IMR-90 (cell line): ENCODE data around the gene MYDGF. TPM values are rescaled to one million over a fixed set of nuclear protein-coding genes. Genes with fewer than 3 reads are reported as not detected.

Experiments used
- ATAC-seq: fragments of 200-7000 bp; cut with Tn5 transposase; 2 replicates; pipeline ENCODE4 v1.9.1; 2020; ENCODE audit warnings: low read depth, mild to moderate bottlenecking, moderate library complexity
- BruUV-seq: library from RNA; stranded (reverse); fragments of 400-500 nt; replicated peaks from 2 replicates; lab custom pipeline; 2021; lab: Mats Ljungman, UMichigan
- CTCF ChIA-PET: fragments of 300-600 bp; formaldehyde crosslinking; extraction: SDS; loops from one replicate; lab custom pipeline; 2021; ENCODE audit warnings: antibody characterized with exemption; lab: Yijun Ruan, JAX
- POLR2A ChIA-PET: fragments of 300-600 bp; sonication (Branson Sonifier 250); formaldehyde crosslinking; loops from one replicate; lab custom pipeline; 2022; ENCODE audit warnings: antibody characterized with exemption; ENCODE audit not compliant: unreplicated experiment; lab: Charles Lee
- DNase-seq: peaks from one replicate; pipeline ENCODE4 v3.0.0; 2013
- H2AFZ ChIP-seq: replicated peaks from 2 replicates; pipeline ENCODE3; 2013; ENCODE audit warnings: low read length, mild to moderate bottlenecking; ENCODE audit not compliant: poor library complexity
- H2AK5ac ChIP-seq: 2 replicates; pipeline ENCODE4 v1.6.1; 2013; ENCODE audit warnings: low read depth, low read length, inconsistent platforms
- H2AK9ac ChIP-seq: replicated peaks from 2 replicates; pipeline ENCODE3; 2013; ENCODE audit warnings: mild to moderate bottlenecking, low read depth, low read length, moderate library complexity; ENCODE audit not compliant: poor library complexity
- H2BK120ac ChIP-seq: 2 replicates; pipeline ENCODE4 v1.6.1; 2013; ENCODE audit warnings: low read depth, low read length, inconsistent platforms
- H2BK15ac ChIP-seq: 3 replicates; pipeline ENCODE4 v1.6.1; 2013; ENCODE audit warnings: low read depth, low read length, inconsistent platforms
- H2BK20ac ChIP-seq: 2 replicates; pipeline ENCODE4 v1.6.1; 2013; ENCODE audit warnings: low read depth, mild to moderate bottlenecking, inconsistent platforms, low read length, moderate library complexity
- H2BK5ac ChIP-seq: 2 replicates; pipeline ENCODE4 v1.6.1; 2013; ENCODE audit warnings: mild to moderate bottlenecking, low read depth, low read length, inconsistent platforms; ENCODE audit not compliant: poor library complexity, severe bottlenecking
- H3K14ac ChIP-seq: replicated peaks from 2 replicates; pipeline ENCODE4 v1.6.1; 2013; ENCODE audit warnings: low read depth, low read length, inconsistent platforms
- H3K18ac ChIP-seq: 2 replicates; pipeline ENCODE4 v1.6.1; 2013; ENCODE audit warnings: low read depth, low read length, control low read depth
- H3K23ac ChIP-seq: 2 replicates; pipeline ENCODE4 v1.6.1; 2013; ENCODE audit warnings: low read depth, low read length, inconsistent platforms
- H3K27ac ChIP-seq: 2 replicates; pipeline ENCODE4 v1.5.1; 2013; ENCODE audit warnings: mild to moderate bottlenecking, control low read depth, low read length; ENCODE audit not compliant: insufficient read depth
- H3K27me3 ChIP-seq: 2 replicates; pipeline ENCODE4 v1.6.1; 2013; ENCODE audit warnings: low read length; ENCODE audit not compliant: control insufficient read depth, insufficient read depth
- H3K36me3 ChIP-seq: 2 replicates; pipeline ENCODE4 v1.6.1; 2013; ENCODE audit warnings: low read length, mixed read lengths; ENCODE audit not compliant: control insufficient read depth, insufficient read depth
- H3K4ac ChIP-seq: 2 replicates; pipeline ENCODE4 v1.6.1; 2013; ENCODE audit warnings: low read depth, low read length, inconsistent platforms
- H3K4me1 ChIP-seq: 2 replicates; pipeline ENCODE4 v1.6.1; 2013; ENCODE audit warnings: low read length, mixed read lengths; ENCODE audit not compliant: control insufficient read depth, insufficient read depth
- H3K4me2 ChIP-seq: 2 replicates; pipeline ENCODE4 v1.6.1; 2013; ENCODE audit warnings: low read depth, mild to moderate bottlenecking, control low read depth, low read length, moderate library complexity
- H3K4me3 ChIP-seq: 2 replicates; pipeline ENCODE4 v1.5.1; 2013; ENCODE audit warnings: low read depth, mild to moderate bottlenecking, control low read depth, low read length, moderate library complexity; ENCODE audit not compliant: insufficient read depth
- H3K56ac ChIP-seq: 2 replicates; pipeline ENCODE4 v1.6.1; 2013; ENCODE audit warnings: low read length, inconsistent platforms; ENCODE audit not compliant: insufficient read depth; ENCODE audit errors: extremely low read depth
- H3K79me1 ChIP-seq, 2 experiments: 2 replicates each; pipeline ENCODE4 v1.6.1; 2013; ENCODE audit warnings: low read length in 2 of 2, inconsistent platforms in 1 of 2, low read depth in 1 of 2
- H3K9ac ChIP-seq: 2 replicates; pipeline ENCODE4 v1.6.1; 2013; ENCODE audit warnings: low read depth, low read length, control low read depth
- H3K9me1 ChIP-seq: 2 replicates; pipeline ENCODE4 v1.6.1; 2013; ENCODE audit warnings: low read length, inconsistent platforms; ENCODE audit not compliant: insufficient read depth
- H3K9me3 ChIP-seq: 2 replicates; pipeline ENCODE4 v1.6.1; 2013; ENCODE audit warnings: low read length; ENCODE audit not compliant: control insufficient read depth, insufficient read depth
- H4K20me1 ChIP-seq: 2 replicates; pipeline ENCODE4 v1.6.1; 2013; ENCODE audit warnings: low read length, inconsistent platforms; ENCODE audit not compliant: insufficient read depth
- H4K5ac ChIP-seq: 2 replicates; pipeline ENCODE4 v1.6.1; 2013; ENCODE audit warnings: mild to moderate bottlenecking, low read depth, low read length, control low read depth
- H4K8ac ChIP-seq, 2 experiments: 2 replicates each; pipeline ENCODE4 v1.6.1; 2013; ENCODE audit warnings: low read depth in 2 of 2, low read length in 2 of 2, control low read depth in 1 of 2, inconsistent platforms in 1 of 2
- H4K91ac ChIP-seq: 2 replicates; pipeline ENCODE4 v1.6.1; 2013; ENCODE audit warnings: low read depth, low read length, inconsistent platforms; ENCODE audit not compliant: insufficient read depth
- BHLHE40 ChIP-seq: fragments of 150-350 bp; IDR thresholded peaks from 2 replicates; pipeline ENCODE4 v1.6.1; 2016; ENCODE audit warnings: mild to moderate bottlenecking, low read depth, low read length
- CEBPB ChIP-seq: IDR thresholded peaks from 2 replicates; pipeline ENCODE4 v1.6.1; 2012; ENCODE audit warnings: low read depth, low read length, improper control_type of control experiment
- CHD1 ChIP-seq: IDR thresholded peaks from 2 replicates; pipeline ENCODE4 v1.6.1; 2012; ENCODE audit warnings: low read depth, low read length, improper control_type of control experiment
- CTCF ChIP-seq: conservative IDR thresholded peaks from 2 replicates; pipeline ENCODE4 v1.5.1; 2012; ENCODE audit warnings: mild to moderate bottlenecking, low read depth, low read length, improper control_type of control experiment
- ELK1 ChIP-seq: fragments of 150-350 bp; IDR thresholded peaks from 2 replicates; pipeline ENCODE4 v1.6.1; 2016; ENCODE audit warnings: low read depth, mild to moderate bottlenecking, low read length, moderate library complexity, borderline replicate concordance
- FOS ChIP-seq: fragments of 150-350 bp; IDR thresholded peaks from 2 replicates; pipeline ENCODE4 v1.6.1; 2016; ENCODE audit warnings: low read depth, low read length
- MAFK ChIP-seq: IDR thresholded peaks from 2 replicates; pipeline ENCODE4 v1.6.1; 2012; ENCODE audit warnings: low read depth, low read length, improper control_type of control experiment
- MAZ ChIP-seq: IDR thresholded peaks from 2 replicates; pipeline ENCODE4 v1.6.1; 2012; ENCODE audit warnings: low read depth, mild to moderate bottlenecking, low read length, improper control_type of control experiment, moderate library complexity, borderline replicate concordance
- MXI1 ChIP-seq: IDR thresholded peaks from 2 replicates; pipeline ENCODE4 v1.6.1; 2012; ENCODE audit warnings: low read depth, mild to moderate bottlenecking, low read length, moderate library complexity, borderline replicate concordance
- NFE2L2 ChIP-seq: fragments of 150-350 bp; IDR thresholded peaks from 2 replicates; pipeline ENCODE4 v1.6.1; 2016; ENCODE audit warnings: low read depth, mild to moderate bottlenecking, low read length
- POLR2A ChIP-seq: IDR thresholded peaks from 2 replicates; pipeline ENCODE4 v1.6.1; 2012; ENCODE audit warnings: mild to moderate bottlenecking, low read depth, low read length
- RAD21 ChIP-seq: IDR thresholded peaks from 2 replicates; pipeline ENCODE4 v1.6.1; 2012; ENCODE audit warnings: low read length, improper control_type of control experiment
- RCOR1 ChIP-seq: IDR thresholded peaks from 2 replicates; pipeline ENCODE4 v1.6.1; 2012; ENCODE audit warnings: mild to moderate bottlenecking, low read length, improper control_type of control experiment; ENCODE audit not compliant: insufficient replicate concordance
- RFX5 ChIP-seq: IDR thresholded peaks from 2 replicates; pipeline ENCODE4 v1.8.0; 2012; ENCODE audit warnings: low read depth, mild to moderate bottlenecking, low read length, moderate library complexity
- SMC3 ChIP-seq: fragments of 150-350 bp; IDR thresholded peaks from 2 replicates; pipeline ENCODE4 v1.6.1; 2016; ENCODE audit warnings: low read depth, mild to moderate bottlenecking, antibody characterized with exemption, low read length, moderate library complexity
- USF2 ChIP-seq: fragments of 150-350 bp; IDR thresholded peaks from 2 replicates; pipeline ENCODE4 v1.6.1; 2017; ENCODE audit warnings: mild to moderate bottlenecking, antibody characterized with exemption, low read length, low read depth
- WGBS, 2 experiments: methylation state at CpG; one replicate each; pipeline versions ENCODE4 v1.1.5 to v1.1.7; 2013; ENCODE audit warnings: missing lambda C conversion rate in 2 of 2; ENCODE audit not compliant: insufficient read length in 1 of 2; ENCODE audit errors: extremely low coverage in 2 of 2; 5-methylcytosine and 5-hydroxymethylcytosine counted together
- dilution Hi-C: fragments of 300-500 bp; cut with HindIII; formaldehyde crosslinking; loops from one replicate; pipeline ENCODE4 v1.14.3; 2018; ENCODE audit warnings: low sequenced_read_pairs; ENCODE audit not compliant: unreplicated experiment
- in situ Hi-C: fragments of 300-500 bp; cut with MboI; formaldehyde crosslinking; loops from 3 replicates; pipeline ENCODE4 v1.14.3; 2019; ENCODE audit warnings: low sequenced_read_pairs, inconsistent platforms, mixed read lengths
- intact Hi-C: fragments of 100-400 bp; cut with micrococcal nuclease; formaldehyde crosslinking; loops from 2 replicates; pipeline ENCODE4 v1.10.0; 2022
- polyA plus RNA-seq, 3 experiments: library from polyadenylated mRNA; depleted of rRNA; stranded (reverse); fragments of >200 nt; gene quantifications; 2 replicates each; pipeline ENCODE4 v1.2.3, GENCODE V29; 2012; ENCODE audit warnings: low replicate concordance in 1 of 3
- total RNA-seq: library from RNA; depleted of rRNA; stranded (reverse); fragments of >200 nt; gene quantifications from 2 replicates; pipeline ENCODE4 v1.2.3, GENCODE V29; 2012

The MYDGF gene
- total and polyA plus RNA-seq, 2 of the 4 experiments (the other 2 are of a cell fraction) = 203 to 310 TPM

- in situ Hi-C loops = no loop called here
- H3K9ac ChIP-seq = no peak overlapping the region
- no peak overlapping the region for H3K4ac ChIP-seq
- POLR2A ChIA-PET = no interaction called here
- no peak overlapping the region for H4K8ac ChIP-seq
- no peak overlapping the region for H2BK120ac ChIP-seq
- H2BK5ac ChIP-seq = no peak overlapping the region
- H3K4me1 ChIP-seq = peaks cover 4% of the 10 kb centered on the region
- H3K56ac ChIP-seq = no peak overlapping the region
- no peak overlapping the region for H3K4me2 ChIP-seq
- no peak overlapping the region for H3K14ac ChIP-seq
- H2AK9ac ChIP-seq = peak overlapping the region; percentile 50
- intact Hi-C loops = no loop called here
- H3K27ac ChIP-seq = no peak overlapping the region
- CTCF ChIA-PET = no interaction called here
- H2BK20ac ChIP-seq = no peak overlapping the region
- no peak overlapping the region for H4K5ac ChIP-seq
- peaks cover 27 to 50% of the 10 kb centered on the region in 2 experiments for H3K79me1 ChIP-seq
- H2AK5ac ChIP-seq = no peak overlapping the region
- H3K4me3 ChIP-seq = no peak overlapping the region
- no peak overlapping the region for H4K91ac ChIP-seq
- peaks cover 8% of the 10 kb centered on the region; the same call in 1 of the 2 replicates for H3K9me1 ChIP-seq
- H3K23ac ChIP-seq = no peak overlapping the region
- no TSS peak for BruUV-seq
- no peak for DNase-seq
- dilution Hi-C loops = no loop called here
- no peaks in the 10 kb centered on the region for H3K27me3 ChIP-seq
- H2BK15ac ChIP-seq = no peak overlapping the region
- H4K20me1 ChIP-seq = no peaks in the 10 kb centered on the region; the same call in 1 of the 2 replicates
- H3K18ac ChIP-seq = no peak overlapping the region
- TF ChIP-seq MAFK = no peak
- no peak for TF ChIP-seq CHD1
- TF ChIP-seq FOS = no peak
- TF ChIP-seq USF2 = no peak
- no peak for TF ChIP-seq SMC3
- TF ChIP-seq NFE2L2 = no peak
- no peak for TF ChIP-seq RCOR1
- no peak for TF ChIP-seq CTCF
- TF ChIP-seq RAD21 = no peak
- TF ChIP-seq MAZ = no peak
- TF ChIP-seq MXI1 = no peak
- TF ChIP-seq ELK1 = no peak
- TF ChIP-seq CEBPB = no peak
- no peak for TF ChIP-seq POLR2A
- TF ChIP-seq BHLHE40 = no peak
- no peak for TF ChIP-seq RFX5
- no peaks in the 10 kb centered on the region for H3K9me3 ChIP-seq
- no peak overlapping the region for H2AFZ ChIP-seq
- H3K36me3 ChIP-seq = peaks cover 56% of the 10 kb centered on the region
- WGBS, 2 experiments = no CpG with 5 or more reads among the region's 19 CpGs
- no peak for ATAC-seq
These were observed 35.4 kb upstream of the MYDGF start for GRCh38 chr19:4705413-4706131.
